GM06990 (cell line): ENCODE measurements around the gene DCAF5.

Source experiments
- DNase-seq: peaks from one replicate; pipeline ENCODE4 v3.0.0-alpha.2; 2011; ENCODE audit not compliant: insufficient read length; ENCODE audit errors: extremely low read depth
- H3K27me3 ChIP-seq: replicated peaks from 2 replicates; pipeline ENCODE4 v1.6.0; 2011; ENCODE audit warnings: low read length; ENCODE audit not compliant: control insufficient read depth, insufficient read depth
- H3K36me3 ChIP-seq: 2 replicates; pipeline ENCODE4 v1.5.1; 2011; ENCODE audit warnings: low read length; ENCODE audit not compliant: control insufficient read depth, insufficient read depth
- H3K4me3 ChIP-seq: replicated peaks from 2 replicates; pipeline ENCODE4 v1.5.1; 2011; ENCODE audit warnings: low read depth, mild to moderate bottlenecking, control low read depth, low read length
- TF ChIP-seq, protein P1 (sequence below): IDR thresholded peaks from 2 replicates; pipeline ENCODE4 v1.5.1; 2011; ENCODE audit warnings: low read length, control low read depth, mild to moderate bottlenecking, inconsistent platforms; ENCODE audit not compliant: insufficient read depth, poor library complexity, severe bottlenecking

DCAF5 gene

GRCh38 chr14:69055125-69055524 is 97.8 kb downstream of the DCAF5 start:
- no peak for DNase-seq
- TF ChIP-seq, protein P1, sequence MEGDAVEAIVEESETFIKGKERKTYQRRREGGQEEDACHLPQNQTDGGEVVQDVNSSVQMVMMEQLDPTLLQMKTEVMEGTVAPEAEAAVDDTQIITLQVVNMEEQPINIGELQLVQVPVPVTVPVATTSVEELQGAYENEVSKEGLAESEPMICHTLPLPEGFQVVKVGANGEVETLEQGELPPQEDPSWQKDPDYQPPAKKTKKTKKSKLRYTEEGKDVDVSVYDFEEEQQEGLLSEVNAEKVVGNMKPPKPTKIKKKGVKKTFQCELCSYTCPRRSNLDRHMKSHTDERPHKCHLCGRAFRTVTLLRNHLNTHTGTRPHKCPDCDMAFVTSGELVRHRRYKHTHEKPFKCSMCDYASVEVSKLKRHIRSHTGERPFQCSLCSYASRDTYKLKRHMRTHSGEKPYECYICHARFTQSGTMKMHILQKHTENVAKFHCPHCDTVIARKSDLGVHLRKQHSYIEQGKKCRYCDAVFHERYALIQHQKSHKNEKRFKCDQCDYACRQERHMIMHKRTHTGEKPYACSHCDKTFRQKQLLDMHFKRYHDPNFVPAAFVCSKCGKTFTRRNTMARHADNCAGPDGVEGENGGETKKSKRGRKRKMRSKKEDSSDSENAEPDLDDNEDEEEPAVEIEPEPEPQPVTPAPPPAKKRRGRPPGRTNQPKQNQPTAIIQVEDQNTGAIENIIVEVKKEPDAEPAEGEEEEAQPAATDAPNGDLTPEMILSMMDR: no peak
- Histone ChIP-seq H3K36me3 (peaks cover 21% of the 10 kb centered on the region), H3K27me3 (no peaks in the 10 kb centered on the region), H3K4me3 (no peak overlapping the region)

DNA sequence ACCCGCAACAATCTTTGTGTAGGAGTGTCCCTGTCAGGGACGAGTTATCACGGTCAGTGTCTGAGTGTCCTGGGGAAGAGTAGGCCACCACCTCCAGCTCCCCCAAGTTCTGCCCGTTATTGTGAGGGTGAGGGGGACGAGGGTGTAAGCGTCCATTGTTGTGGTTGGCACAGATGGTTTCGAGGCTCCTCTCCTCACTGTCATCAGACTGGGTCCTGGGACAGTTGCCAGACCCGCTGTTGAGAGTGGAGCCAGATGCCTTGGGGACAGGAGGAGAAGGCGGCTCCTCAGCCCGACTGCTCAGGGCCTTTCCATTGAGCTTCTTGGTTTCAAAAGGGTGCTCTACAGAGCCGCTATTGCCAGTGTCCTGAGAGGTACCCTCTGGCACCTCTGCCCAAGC is 98.9 kb downstream of the DCAF5 start:
- no peak for DNase-seq
- TF ChIP-seq, protein P1: no peak
- peaks cover 16% of the 10 kb centered on the region for H3K36me3 ChIP-seq
- no peak overlapping the region for H3K4me3 ChIP-seq
- no peaks in the 10 kb centered on the region for H3K27me3 ChIP-seq

GRCh38 chr14:69052181-69052601 is 100.7 kb downstream of the DCAF5 start:
- no peak for DNase-seq
- peaks cover 16% of the 10 kb centered on the region for H3K36me3 ChIP-seq
- TF ChIP-seq, protein P1: no peak

DNA sequence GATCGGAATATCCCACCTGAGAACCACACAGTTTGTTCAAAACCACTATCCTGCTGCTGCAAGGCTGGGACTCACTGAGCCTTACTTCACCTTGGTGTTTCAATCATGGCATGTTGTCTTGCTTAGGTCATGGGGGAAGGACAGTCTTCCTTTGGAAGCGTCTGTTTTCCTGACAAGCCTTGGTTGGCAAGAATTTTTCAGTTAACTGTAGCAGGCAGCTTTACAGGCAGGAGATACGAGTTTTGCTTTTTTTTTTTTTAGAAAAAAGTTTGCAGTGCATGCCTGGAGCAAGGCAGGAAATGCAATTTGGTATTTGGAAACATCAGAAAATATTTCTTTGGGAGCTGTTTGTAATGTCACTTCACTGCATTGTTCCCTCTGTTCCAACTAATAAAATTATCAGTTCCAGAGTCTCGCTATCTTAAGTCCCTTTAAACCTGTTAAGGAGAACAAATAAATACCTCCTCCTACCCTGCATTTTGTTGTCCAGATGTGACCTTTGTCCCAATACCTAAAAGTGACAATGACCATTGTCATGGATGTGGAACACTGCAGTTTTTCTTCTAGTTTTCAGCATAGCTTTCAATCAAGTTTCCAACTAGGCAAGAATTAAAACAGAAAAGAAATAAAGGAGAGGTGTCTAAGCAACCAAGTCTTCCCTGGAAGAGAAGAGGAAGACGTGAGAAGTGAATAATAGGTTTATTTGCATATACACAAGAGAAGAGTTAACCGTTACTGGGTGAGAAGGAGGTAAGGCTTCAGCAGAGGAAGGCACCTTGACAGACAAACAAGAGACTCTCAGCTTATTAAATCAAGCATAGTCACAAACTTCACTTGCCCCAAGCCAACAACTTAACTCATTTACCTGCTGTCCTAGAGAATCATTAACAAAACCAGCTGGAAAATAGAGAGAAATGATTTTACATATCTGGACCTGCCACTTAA is 102.4 kb downstream of the DCAF5 start:
- H3K36me3 ChIP-seq: peaks cover 15% of the 10 kb centered on the region
- H3K4me3 ChIP-seq: no peak overlapping the region
- DNase-seq: no peak
- TF ChIP-seq, protein P1: no peak
- no peaks in the 10 kb centered on the region for H3K27me3 ChIP-seq

More at GRCh38 chr14:69052181-69052601, 100.7 kb downstream of the DCAF5 start:
- H3K4me3 ChIP-seq: no peak overlapping the region
- H3K27me3 ChIP-seq: no peaks in the 10 kb centered on the region

DNA sequence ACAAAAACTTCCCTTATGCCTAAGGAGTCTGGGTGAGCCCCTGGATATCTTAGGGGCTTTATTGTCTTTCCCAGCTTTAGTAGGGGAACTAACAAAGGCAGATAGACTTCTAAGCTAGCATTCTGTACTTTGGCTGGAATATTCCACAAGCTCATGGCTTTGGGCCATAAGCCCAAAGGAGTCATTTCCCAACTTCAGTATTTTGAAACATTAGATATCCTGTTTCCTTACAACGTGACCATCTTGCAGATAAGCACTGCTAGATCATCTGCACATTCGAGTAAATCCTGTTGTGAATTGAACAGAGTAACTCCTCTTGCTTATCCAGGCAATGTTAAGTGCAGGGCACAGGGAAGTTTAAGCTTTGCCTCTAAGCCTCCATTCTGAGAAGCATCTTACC is 103.2 kb downstream of the DCAF5 start:
- TF ChIP-seq, protein P1: no peak
- DNase-seq: no peak
- no peak overlapping the region for H3K4me3 ChIP-seq
- peaks cover 10% of the 10 kb centered on the region for H3K36me3 ChIP-seq
- H3K27me3 ChIP-seq: no peaks in the 10 kb centered on the region
